Gastroesophageal sphincter (tissue), 4 donors: ENCODE results near the gene NEDD4L. TPM values are rescaled to one million over a fixed set of nuclear protein-coding genes. Genes with fewer than 3 reads are reported as not detected.
"Not testable (repeated sequence)": the region's sequence is repeated elsewhere in the genome, so short reads cannot be mapped to it uniquely, and the experiment has no call there.

Experiments used
- ATAC-seq: fragments of 150-250 bp; one replicate; pipeline ENCODE4 v1.9.1; 2016; ENCODE audit warnings: mild to moderate bottlenecking, moderate library complexity
- H3K27ac ChIP-seq, 4 donors: fragments of 200-600 bp; sonication (generic) in 3 of 4; 1 replicate in 3 of 4; 2 replicates in 1 of 4; pipeline ENCODE4 v1.5.1; 2016 to 2019
- H3K27me3 ChIP-seq: fragments of 200-600 bp; sonication (generic); one replicate; pipeline ENCODE4 v1.5.1; 2019
- H3K36me3 ChIP-seq, 2 donors: fragments of 200-600 bp; sonication (generic); one replicate each; pipeline ENCODE4 v1.5.1; 2019; ENCODE audit warnings: control low read depth in 1 of 2
- H3K4me1 ChIP-seq, 3 donors: fragments of 200-600 bp; sonication (generic); 1 replicate in 2 of 3; 2 replicates in 1 of 3; pipeline ENCODE4 v1.5.1; 2016 to 2019; ENCODE audit warnings: control low read depth in 2 of 3
- H3K4me3 ChIP-seq, 2 donors: fragments of 200-600 bp; sonication (generic); one replicate each; pipeline ENCODE4 v1.5.1; 2019; ENCODE audit warnings: mild to moderate bottlenecking in 1 of 2, moderate library complexity in 1 of 2
- H3K9me3 ChIP-seq, 3 donors: fragments of 200-600 bp; sonication (generic); one replicate each; pipeline ENCODE4 v1.5.1; 2017 to 2019; ENCODE audit warnings: control low read depth in 2 of 3
- EP300 ChIP-seq: sonication (generic); formaldehyde crosslinking; IDR thresholded peaks from one replicate; pipeline ENCODE4 v1.6.1; 2017; ENCODE audit warnings: antibody characterized with exemption, mild to moderate bottlenecking
- POLR2A ChIP-seq, 2 donors: fragments of 450-650 bp; IDR thresholded peaks; one replicate each; pipeline ENCODE4 v1.6.1; 2017; ENCODE audit warnings: antibody characterized with exemption in 2 of 2, mild to moderate bottlenecking in 2 of 2, moderate library complexity in 1 of 2
- POLR2AphosphoS5 ChIP-seq: sonication (generic); formaldehyde crosslinking; IDR thresholded peaks from one replicate; pipeline ENCODE4 v1.6.1; 2017; ENCODE audit warnings: antibody characterized with exemption
- WGBS, 2 donors: methylation state at CpG; one replicate each; pipeline ENCODE4 v1.1.5; 2018; ENCODE audit warnings: low coverage in 1 of 2; 5-methylcytosine and 5-hydroxymethylcytosine counted together
- total RNA-seq, 4 donors: library from RNA; depleted of rRNA; stranded (reverse); fragments of >200 nt; gene quantifications; one replicate each; pipeline ENCODE4 v1.1.0, GENCODE V29; 2016
- TF ChIP-seq, protein P1 (sequence below), 4 experiments: fragments of 200-600 bp in 2 of 4; fragments of 450-650 bp in 2 of 4; sonication (generic) in 1 of 4; IDR thresholded peaks; one replicate each; pipeline ENCODE4 v1.5.1; 2017 to 2019; ENCODE audit warnings: antibody characterized with exemption in 4 of 4, mild to moderate bottlenecking in 2 of 4, moderate library complexity in 2 of 4

NEDD4L gene
- total RNA-seq, 4 donors from 2014 or later, result 37.0 to 50.9 (median 43.0) TPM

- 87 to 94% methylated on average over 11 of the region's 11 CpGs for WGBS, 2 donors
- no peak overlapping the region for H3K4me3 ChIP-seq
- H3K9me3 ChIP-seq, result no peaks in the 10 kb centered on the region
- peaks cover 0 to 17% (median 0%) of the 10 kb centered on the region in 3 donors for H3K4me1 ChIP-seq
- ATAC-seq, result no peak
- no peak overlapping the region for H3K27ac ChIP-seq
- H3K27me3 ChIP-seq, result no peaks in the 10 kb centered on the region
- TF ChIP-seq, protein P1, sequence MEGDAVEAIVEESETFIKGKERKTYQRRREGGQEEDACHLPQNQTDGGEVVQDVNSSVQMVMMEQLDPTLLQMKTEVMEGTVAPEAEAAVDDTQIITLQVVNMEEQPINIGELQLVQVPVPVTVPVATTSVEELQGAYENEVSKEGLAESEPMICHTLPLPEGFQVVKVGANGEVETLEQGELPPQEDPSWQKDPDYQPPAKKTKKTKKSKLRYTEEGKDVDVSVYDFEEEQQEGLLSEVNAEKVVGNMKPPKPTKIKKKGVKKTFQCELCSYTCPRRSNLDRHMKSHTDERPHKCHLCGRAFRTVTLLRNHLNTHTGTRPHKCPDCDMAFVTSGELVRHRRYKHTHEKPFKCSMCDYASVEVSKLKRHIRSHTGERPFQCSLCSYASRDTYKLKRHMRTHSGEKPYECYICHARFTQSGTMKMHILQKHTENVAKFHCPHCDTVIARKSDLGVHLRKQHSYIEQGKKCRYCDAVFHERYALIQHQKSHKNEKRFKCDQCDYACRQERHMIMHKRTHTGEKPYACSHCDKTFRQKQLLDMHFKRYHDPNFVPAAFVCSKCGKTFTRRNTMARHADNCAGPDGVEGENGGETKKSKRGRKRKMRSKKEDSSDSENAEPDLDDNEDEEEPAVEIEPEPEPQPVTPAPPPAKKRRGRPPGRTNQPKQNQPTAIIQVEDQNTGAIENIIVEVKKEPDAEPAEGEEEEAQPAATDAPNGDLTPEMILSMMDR (IDR thresholded peaks at IDR 0.05), result no peak
- TF ChIP-seq POLR2AphosphoS5 (no peak), EP300 (no peak), POLR2A (IDR thresholded peaks at IDR 0.05) (no peak)
- peaks cover 0 to 12% of the 10 kb centered on the region in 2 donors for H3K36me3 ChIP-seq
These were observed 214.8 kb downstream of the NEDD4L start for GRCh38 chr18:58258692-58259342.

GRCh38 chr18:58263055-58263957, 219.3 kb downstream of the NEDD4L start:
- TF ChIP-seq POLR2A (IDR thresholded peaks at IDR 0.05) (no peak), POLR2AphosphoS5 (no peak), EP300 (no peak)
- TF ChIP-seq, protein P1 (IDR thresholded peaks at IDR 0.05), result no peak
- Histone ChIP-seq H3K27me3 (no peaks in the 10 kb centered on the region), H3K9me3 (no peaks in the 10 kb centered on the region), H3K36me3 (no peaks in the 10 kb centered on the region), H3K4me1 (peaks cover 0 to 49% (median 0%) of the 10 kb centered on the region in 3 donors), H3K4me3 (no peak overlapping the region), H3K27ac (peak overlapping the region in 2 of 4 donors; percentile 28 to 30)
- 31 to 34% methylated on average over 7 of the region's 7 CpGs for WGBS, 2 donors
- no peak for ATAC-seq

DNA sequence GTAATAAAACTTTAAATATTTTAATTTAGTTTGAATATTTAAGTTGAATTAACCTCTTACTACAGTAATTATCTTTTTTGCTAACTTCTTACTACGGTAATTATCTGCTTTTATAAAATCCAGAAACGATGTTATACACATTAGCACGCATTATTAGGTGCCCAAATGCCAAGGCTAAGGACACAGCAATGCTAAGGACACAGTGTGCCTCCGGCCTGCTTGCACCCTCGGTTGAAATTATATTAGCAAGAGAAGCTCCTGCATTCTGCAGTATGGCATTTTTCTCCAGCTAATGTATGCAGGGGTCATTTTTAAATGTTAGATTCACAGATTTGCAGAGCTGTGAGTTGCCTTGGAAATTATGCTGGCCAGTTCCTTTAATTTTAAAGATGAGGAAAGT, 220.0 kb downstream of the NEDD4L start:
- peaks cover 0 to 56% (median 0%) of the 10 kb centered on the region in 3 donors for H3K4me1 ChIP-seq
- no peak overlapping the region for H3K4me3 ChIP-seq
- 89 to 92% methylated on average over 5 of the region's 5 CpGs for WGBS, 2 donors
- H3K27ac ChIP-seq, result no peak overlapping the region
- no peaks in the 10 kb centered on the region for H3K36me3 ChIP-seq
- H3K27me3 ChIP-seq, result no peaks in the 10 kb centered on the region
- no peaks in the 10 kb centered on the region for H3K9me3 ChIP-seq
- ATAC-seq, result no peak
- TF ChIP-seq, protein P1 (IDR thresholded peaks at IDR 0.05), result no peak
- no peak for TF ChIP-seq POLR2AphosphoS5
- TF ChIP-seq POLR2A (IDR thresholded peaks at IDR 0.05), result no peak
- no peak for TF ChIP-seq EP300

- no peaks in the 10 kb centered on the region for H3K27me3 ChIP-seq
- H3K36me3 ChIP-seq, result no peaks in the 10 kb centered on the region
- TF ChIP-seq POLR2A (IDR thresholded peaks at IDR 0.05), result no peak
- H3K27ac ChIP-seq, result peak overlapping the region in 1 of 4 donors; percentile 14
- no peak for ATAC-seq
- H3K4me3 ChIP-seq, result no peak overlapping the region
- peaks cover 0 to 62% (median 0%) of the 10 kb centered on the region in 3 donors for H3K4me1 ChIP-seq
- 92% methylated on average over 2 of the region's 2 CpGs; no CpG with 5 or more reads in 1 of the 2 donors for WGBS, 2 donors
- no peaks in the 10 kb centered on the region for H3K9me3 ChIP-seq
These were observed 220.8 kb downstream of the NEDD4L start for GRCh38 chr18:58264840-58265239.

DNA sequence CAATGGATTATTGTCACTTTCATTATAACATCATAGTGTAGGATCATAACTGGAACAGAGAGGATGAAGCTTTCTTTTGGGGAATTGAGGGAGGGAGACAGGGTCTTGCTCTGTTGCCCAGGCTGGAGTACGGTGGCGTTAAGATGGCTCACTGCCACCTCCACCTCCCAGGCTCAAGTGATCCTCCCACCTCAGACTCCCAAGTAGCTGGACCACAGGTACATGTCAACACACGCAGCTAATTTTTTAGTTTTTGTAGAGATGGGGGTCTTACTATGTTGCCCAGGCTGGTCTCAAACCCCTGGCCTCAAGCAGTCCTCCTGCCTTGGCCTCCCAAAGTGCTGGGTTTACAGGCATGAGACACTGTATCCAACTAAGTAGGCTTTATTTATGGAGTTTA, 221.5 kb downstream of the NEDD4L start:
- H3K27me3 ChIP-seq, H3K4me3 ChIP-seq, H3K27ac ChIP-seq, H3K36me3 ChIP-seq, ATAC-seq, H3K9me3 ChIP-seq: not testable (repeated sequence)
- WGBS, 2 donors, result 94 to 95% methylated on average over 3 of the region's 3 CpGs
- peaks cover 0 to 62% (median 0%) of the 10 kb centered on the region in 3 donors for H3K4me1 ChIP-seq
